ENCODE measurements around the gene ARGLU1.

- TF ChIP-seq CTCF (optimal IDR thresholded peaks at IDR 0.05 in 1 of 3, IDR thresholded peaks at IDR 0.05 in 1 of 3, conservative IDR thresholded peaks at IDR 0.05 in 1 of 3; ENCODE audit: extremely low read depth in 1 of 3, insufficient read depth in 2 of 3, low read length in 3 of 3) (no peak), EZH2 (IDR thresholded peaks at IDR 0.05; ENCODE audit: low read length) (no peak)
Observed at GRCh38 chr13:106498571-106498970, 69.4 kb downstream of the ARGLU1 start.
